Mucosa of rectum (tissue), 2 donors: Measurements from ENCODE around the gene SLC35B4.
A peak's percentile ranks its signal among the peaks of the same experiment; 100 is the strongest.

Source experiments
- H3K27ac ChIP-seq, 2 donors: one replicate each; pipeline ENCODE4 v1.7.0; 2013; ENCODE audit warnings: inconsistent platforms in 2 of 2, low read depth in 2 of 2, low read length in 2 of 2
- H3K27me3 ChIP-seq, 2 donors: one replicate each; pipeline ENCODE4 v1.7.0; 2013; ENCODE audit warnings: low read length in 2 of 2; ENCODE audit not compliant: control insufficient read depth in 2 of 2, insufficient read depth in 2 of 2
- H3K36me3 ChIP-seq, 2 donors: one replicate each; pipeline ENCODE4 v1.7.0; 2013; ENCODE audit warnings: low read length in 2 of 2; ENCODE audit not compliant: control insufficient read depth in 2 of 2, insufficient read depth in 2 of 2
- H3K4me1 ChIP-seq, 2 donors: one replicate each; pipeline ENCODE4 v1.7.0; 2013; ENCODE audit warnings: low read length in 2 of 2, mild to moderate bottlenecking in 1 of 2; ENCODE audit not compliant: control insufficient read depth in 2 of 2, insufficient read depth in 2 of 2
- H3K4me3 ChIP-seq, 2 donors: one replicate each; pipeline ENCODE4 v1.7.0; 2013; ENCODE audit warnings: low read length in 2 of 2
- H3K9ac ChIP-seq, 2 donors: one replicate each; pipeline ENCODE4 v1.7.0; 2013; ENCODE audit warnings: low read length in 2 of 2, low read depth in 1 of 2, mild to moderate bottlenecking in 1 of 2
- H3K9me3 ChIP-seq, 2 donors: one replicate each; pipeline ENCODE4 v1.7.0; 2013; ENCODE audit warnings: low read length in 2 of 2; ENCODE audit not compliant: control insufficient read depth in 2 of 2
- donor health status: healthy.
- donor health status: Normal muscosa, but diverticular disease.

SLC35B4 gene

DNA sequence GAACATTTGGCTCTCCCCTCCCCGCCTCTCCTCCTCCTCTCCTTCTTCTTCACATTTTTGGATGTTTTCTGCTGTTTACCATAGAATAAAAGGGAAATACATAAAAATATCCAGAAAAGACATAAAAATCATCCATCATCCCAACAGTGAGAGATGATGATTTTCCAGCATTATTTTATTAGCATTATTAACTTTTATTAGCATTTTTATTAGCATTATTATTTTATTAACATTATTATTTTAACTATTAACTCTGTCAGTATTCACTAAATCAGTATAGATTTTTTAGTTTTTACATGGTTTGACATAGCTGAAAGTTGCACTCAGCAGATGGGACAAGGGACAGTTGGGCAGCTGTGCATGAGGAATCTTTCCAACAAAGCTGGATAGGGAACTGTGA lies 16.2 kb upstream of the SLC35B4 start:
- Histone ChIP-seq H3K27ac (no peak overlapping the region), H3K4me1 (no peaks in the 10 kb centered on the region), H3K27me3 (no peaks in the 10 kb centered on the region), H3K9me3 (no peaks in the 10 kb centered on the region), H3K4me3 (no peak overlapping the region), H3K36me3 (no peaks in the 10 kb centered on the region), H3K9ac (no peak overlapping the region)

DNA sequence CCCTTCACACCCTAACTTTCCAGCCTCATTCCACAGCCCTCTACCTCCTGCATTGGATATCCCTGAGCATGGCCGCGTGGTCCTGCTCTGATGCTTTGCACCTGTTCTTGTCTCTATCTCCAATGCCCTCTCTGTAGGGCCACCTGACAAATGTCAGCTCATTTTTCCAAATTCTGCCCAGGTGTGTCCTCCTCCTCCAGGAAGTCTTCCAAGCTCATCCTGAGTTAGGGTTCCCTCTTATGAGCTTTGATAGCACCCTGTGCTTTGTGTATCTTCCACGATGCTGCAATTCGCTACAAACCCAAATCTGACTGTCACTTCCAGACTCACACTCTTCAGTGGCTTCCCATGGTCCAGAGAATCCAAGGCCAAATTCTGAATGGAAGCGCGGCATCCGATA lies 14.7 kb upstream of the SLC35B4 start:
- Histone ChIP-seq H3K36me3 (no peaks in the 10 kb centered on the region), H3K27me3 (no peaks in the 10 kb centered on the region), H3K9ac (no peak overlapping the region), H3K4me1 (no peaks in the 10 kb centered on the region), H3K9me3 (no peaks in the 10 kb centered on the region), H3K27ac (no peak overlapping the region), H3K4me3 (no peak overlapping the region)

DNA sequence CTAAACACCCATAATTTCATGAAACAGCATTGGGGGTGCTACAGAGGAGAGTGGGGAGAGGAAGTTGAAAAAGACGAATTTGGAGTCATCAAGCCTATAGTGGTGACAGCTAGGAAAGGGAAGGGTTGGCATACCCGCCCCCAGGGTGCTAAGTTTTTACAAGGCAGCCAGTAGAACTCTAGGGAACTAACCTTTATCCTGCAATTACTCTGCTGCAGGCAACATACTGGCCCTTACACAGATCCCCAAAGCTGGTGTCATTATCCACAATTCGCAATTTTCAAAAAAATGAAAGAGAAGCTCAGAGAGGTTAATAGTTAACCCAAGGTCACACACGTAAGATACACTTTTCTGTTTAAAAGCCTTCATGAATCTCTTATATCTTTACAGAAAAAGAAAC lies 14.2 kb upstream of the SLC35B4 start:
- Histone ChIP-seq H3K27ac (no peak overlapping the region), H3K4me1 (no peaks in the 10 kb centered on the region), H3K9me3 (no peaks in the 10 kb centered on the region), H3K9ac (no peak overlapping the region), H3K4me3 (no peak overlapping the region), H3K36me3 (no peaks in the 10 kb centered on the region), H3K27me3 (no peaks in the 10 kb centered on the region)

DNA sequence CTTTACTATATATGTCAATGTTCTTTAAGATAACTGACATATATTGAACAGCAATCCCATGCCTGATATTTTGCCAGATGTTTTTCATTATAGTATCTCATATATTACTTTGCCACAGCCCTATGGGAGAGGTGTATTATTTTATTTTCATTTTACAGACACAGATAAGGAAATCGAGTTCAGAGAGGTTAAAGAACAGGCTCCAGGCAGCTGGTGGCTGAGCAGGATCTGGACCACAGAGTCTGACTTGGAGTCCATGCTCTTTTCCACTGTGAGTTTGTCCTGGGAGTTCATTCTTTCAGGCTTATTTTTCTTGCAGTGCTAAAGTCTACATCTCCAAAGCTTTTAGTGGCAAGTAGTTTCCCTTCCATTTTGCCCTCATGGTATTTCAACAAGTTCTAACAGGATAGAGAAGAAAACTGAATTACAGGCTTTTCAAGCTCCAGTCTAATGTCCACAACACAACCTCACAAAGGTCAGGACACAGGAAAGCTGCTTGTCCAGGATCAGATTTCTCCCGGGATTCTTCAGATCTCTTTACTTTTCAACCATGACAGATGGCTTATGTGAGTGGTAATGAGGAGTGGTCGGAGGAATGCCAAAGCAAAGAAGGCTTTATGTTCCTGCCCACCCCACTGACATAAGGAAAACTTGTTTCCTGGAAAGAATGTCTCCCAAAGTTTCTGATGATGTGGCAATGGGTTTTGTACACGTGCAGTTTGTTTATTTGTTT lies 13.1 kb upstream of the SLC35B4 start:
- no peak overlapping the region for H3K27ac ChIP-seq
- no peaks in the 10 kb centered on the region for H3K36me3 ChIP-seq
- H3K27me3 ChIP-seq, result no peaks in the 10 kb centered on the region
- H3K4me1 ChIP-seq, result no peaks in the 10 kb centered on the region
- no peaks in the 10 kb centered on the region for H3K9me3 ChIP-seq
- no peak overlapping the region for H3K9ac ChIP-seq
- no peak overlapping the region for H3K4me3 ChIP-seq

DNA sequence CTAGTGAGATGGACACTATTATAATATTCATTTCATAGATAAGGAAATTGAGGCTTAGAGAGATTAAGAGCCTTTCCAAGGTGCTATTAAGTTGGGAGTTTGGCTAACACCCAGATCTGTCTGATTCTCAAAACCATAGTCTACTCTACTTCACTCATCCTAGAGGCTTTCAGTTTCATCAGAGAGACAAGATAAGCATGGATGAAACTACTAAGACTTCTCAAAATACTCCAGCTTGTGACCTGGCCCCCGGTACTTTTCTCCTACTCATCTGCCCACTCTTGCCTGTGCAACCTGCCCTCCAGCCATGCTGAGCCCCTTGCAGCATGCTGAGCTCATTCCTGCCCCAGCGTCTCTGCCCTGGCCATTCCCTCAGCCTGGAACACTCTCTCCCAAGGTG lies 12.2 kb upstream of the SLC35B4 start:
- Histone ChIP-seq H3K27me3 (no peaks in the 10 kb centered on the region), H3K4me1 (no peaks in the 10 kb centered on the region), H3K27ac (no peak overlapping the region), H3K9me3 (no peaks in the 10 kb centered on the region), H3K4me3 (no peak overlapping the region), H3K9ac (no peak overlapping the region), H3K36me3 (no peaks in the 10 kb centered on the region)

DNA sequence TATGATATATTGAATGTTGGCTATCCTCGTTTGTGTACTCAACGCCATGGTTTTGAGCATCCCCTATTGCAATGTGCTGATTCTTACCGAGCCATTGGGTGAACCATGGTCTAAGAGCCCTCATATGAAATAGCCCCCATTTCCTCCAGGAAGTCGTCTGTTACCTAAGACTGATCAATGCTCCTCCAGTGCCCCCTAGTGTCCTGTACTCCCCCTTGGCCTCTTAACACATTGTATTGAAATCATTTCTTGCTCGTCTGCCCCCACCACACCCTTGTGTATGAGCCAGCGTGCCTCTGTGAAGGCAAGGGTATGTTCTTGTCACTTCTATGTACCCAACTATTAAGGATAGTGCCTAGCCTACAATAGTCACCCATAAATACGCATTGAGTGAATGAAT lies 11.2 kb upstream of the SLC35B4 start:
- no peaks in the 10 kb centered on the region for H3K36me3 ChIP-seq
- H3K27ac ChIP-seq, result no peak overlapping the region
- no peak overlapping the region for H3K9ac ChIP-seq
- no peaks in the 10 kb centered on the region for H3K4me1 ChIP-seq
- H3K4me3 ChIP-seq, result no peak overlapping the region
- H3K9me3 ChIP-seq, result no peaks in the 10 kb centered on the region
- H3K27me3 ChIP-seq, result no peaks in the 10 kb centered on the region

DNA sequence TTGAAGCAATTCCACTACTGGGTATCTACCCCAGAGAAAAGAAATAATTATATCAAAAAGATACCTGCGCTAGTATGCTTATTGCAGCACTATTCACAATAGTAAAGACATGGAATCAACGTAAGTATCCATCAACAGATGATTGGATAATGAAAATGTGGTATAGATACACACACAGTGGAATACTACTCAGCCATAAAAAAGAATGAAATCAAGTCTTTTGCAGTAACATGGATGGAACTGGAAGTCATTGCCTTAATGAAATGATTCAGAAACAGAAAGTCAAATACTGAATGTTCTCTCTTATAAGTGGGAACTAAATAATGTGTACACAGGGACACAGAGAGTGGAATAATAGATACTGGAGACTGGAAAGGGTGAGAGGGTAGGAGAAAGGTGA lies 7.4 kb upstream of the SLC35B4 start:
- no peaks in the 10 kb centered on the region for H3K9me3 ChIP-seq
- H3K36me3 ChIP-seq, result no peaks in the 10 kb centered on the region
- no peak overlapping the region for H3K4me3 ChIP-seq
- no peaks in the 10 kb centered on the region for H3K27me3 ChIP-seq
- no peak overlapping the region for H3K27ac ChIP-seq
- no peaks in the 10 kb centered on the region for H3K4me1 ChIP-seq
- H3K9ac ChIP-seq, result no peak overlapping the region

DNA sequence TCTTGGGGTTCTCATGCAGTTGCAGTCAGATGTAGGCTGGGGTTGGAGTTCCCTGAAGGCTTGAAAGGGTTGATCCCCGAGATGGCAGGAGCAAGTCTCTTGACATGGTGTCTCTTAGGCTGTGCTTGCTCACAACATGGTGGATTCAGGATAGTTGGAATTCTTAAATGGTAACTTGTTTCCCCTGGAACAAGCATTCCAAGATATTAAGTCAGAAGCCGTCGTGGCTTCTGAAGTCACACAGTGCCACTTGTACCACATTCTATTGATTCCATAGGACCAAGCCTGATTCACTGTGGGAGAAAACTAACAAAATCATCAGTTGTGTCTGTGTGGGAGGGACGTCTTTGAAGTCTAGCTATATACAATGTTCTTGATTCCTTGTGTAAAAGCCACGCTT lies 3.5 kb upstream of the SLC35B4 start:
- H3K27me3 ChIP-seq, result no peaks in the 10 kb centered on the region
- no peaks in the 10 kb centered on the region for H3K36me3 ChIP-seq
- no peak overlapping the region for H3K27ac ChIP-seq
- no peak overlapping the region for H3K4me3 ChIP-seq
- H3K4me1 ChIP-seq, result peaks cover 4 to 7% of the 10 kb centered on the region in 2 donors
- H3K9me3 ChIP-seq, result no peaks in the 10 kb centered on the region
- no peak overlapping the region for H3K9ac ChIP-seq

DNA sequence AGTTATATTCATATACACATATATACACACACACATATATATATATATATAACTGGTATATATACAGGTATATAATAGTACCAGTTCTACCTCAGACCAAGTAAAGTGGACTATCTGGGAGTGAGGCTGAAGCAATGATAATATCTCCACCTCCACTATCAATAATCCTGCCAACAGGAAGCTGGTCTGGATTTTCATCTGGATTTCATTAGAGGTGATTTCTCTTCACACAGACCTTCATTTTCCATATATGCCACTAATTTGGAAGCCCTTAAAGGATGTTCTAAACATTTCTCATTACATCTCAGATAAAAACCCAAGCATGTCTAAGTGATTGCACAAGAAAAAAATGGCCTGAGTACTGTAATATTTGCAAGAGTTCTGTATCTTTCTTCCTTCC lies 1.7 kb upstream of the SLC35B4 start:
- Histone ChIP-seq H3K4me1 (peaks cover 4 to 10% of the 10 kb centered on the region in 2 donors), H3K4me3 (no peak overlapping the region), H3K36me3 (no peaks in the 10 kb centered on the region), H3K27me3 (no peaks in the 10 kb centered on the region), H3K27ac (no peak overlapping the region), H3K9ac (no peak overlapping the region), H3K9me3 (no peaks in the 10 kb centered on the region)

DNA sequence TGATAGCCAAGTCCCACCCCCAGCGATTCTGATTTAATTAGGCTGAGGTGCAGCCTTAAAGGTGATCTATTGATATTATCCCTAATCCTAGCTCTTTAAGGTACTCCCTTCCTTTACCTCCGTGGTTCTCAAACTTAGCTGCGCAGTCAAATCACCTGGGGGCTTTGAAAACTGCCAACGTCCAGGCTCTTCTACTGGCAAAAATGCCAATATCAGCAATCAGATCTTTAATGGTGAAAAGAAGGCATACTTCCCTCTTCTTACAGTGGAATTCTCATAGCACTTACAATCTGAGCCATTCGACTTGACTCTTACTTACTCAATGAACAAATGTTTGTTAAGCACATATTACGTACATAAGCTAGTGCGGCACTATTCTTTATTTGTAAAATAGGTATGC lies 704 bp upstream of the SLC35B4 start:
- peak overlapping the region; percentile 14 to 34 for H3K9ac ChIP-seq
- H3K4me3 ChIP-seq, result peak overlapping the region; percentile 78 to 88
- no peak overlapping the region for H3K27ac ChIP-seq
- no peaks in the 10 kb centered on the region for H3K27me3 ChIP-seq
- no peaks in the 10 kb centered on the region for H3K36me3 ChIP-seq
- H3K9me3 ChIP-seq, result no peaks in the 10 kb centered on the region
- H3K4me1 ChIP-seq, result peaks cover 4 to 12% of the 10 kb centered on the region in 2 donors
